GM21423 (cell line): Measurements from ENCODE around the gene GPD2.
"Not testable (repeated sequence)": the region's sequence is repeated elsewhere in the genome, so short reads cannot be mapped to it uniquely, and the experiment has no call there.

Experiments used
- ATAC-seq: cut with Tn5 transposase; IDR thresholded peaks from one replicate; pipeline ENCODE4 v1.9.1; 2021; ENCODE audit warnings: mild to moderate bottlenecking, moderate library complexity; ENCODE audit not compliant: unreplicated experiment

Gene GPD2

DNA sequence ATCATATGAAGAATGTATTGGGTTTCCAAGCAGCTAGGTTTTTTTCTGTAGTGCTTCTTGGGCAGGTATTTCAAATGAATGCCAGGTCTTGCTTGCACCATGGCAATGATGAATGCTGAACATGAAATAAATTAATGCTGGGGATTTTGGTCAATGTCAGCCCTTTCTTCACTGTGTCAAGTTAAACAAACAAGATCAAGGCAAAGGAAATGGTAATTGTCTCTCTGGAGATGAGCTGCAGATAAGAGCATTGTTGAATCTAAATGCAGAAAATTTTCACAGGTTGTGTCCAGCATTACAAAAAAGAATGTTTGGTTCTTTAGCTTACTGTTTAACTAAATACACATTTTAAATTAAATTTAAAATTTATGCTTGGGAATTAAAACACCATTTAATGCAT lies 144.3 kb downstream of the GPD2 start:
- no peak for ATAC-seq

DNA sequence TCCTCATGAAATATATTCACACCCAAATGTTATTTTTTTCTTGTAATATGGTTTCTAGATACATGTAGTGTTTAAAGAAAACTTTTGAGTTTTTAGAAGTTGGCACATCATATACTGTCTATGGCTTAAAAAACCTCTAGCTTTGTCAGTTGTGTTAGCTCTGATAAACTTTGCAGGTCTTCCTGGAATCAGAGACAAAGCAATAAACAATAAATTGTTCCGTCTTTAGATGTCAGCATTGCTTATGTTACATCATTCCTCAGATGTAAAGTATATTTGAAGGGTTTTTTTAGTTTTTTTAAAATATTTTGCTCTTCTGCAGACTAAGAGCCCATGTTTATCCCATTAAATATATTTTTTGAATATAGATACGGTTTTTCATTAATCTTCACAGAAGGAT lies 145.1 kb downstream of the GPD2 start:
- ATAC-seq: no peak

DNA sequence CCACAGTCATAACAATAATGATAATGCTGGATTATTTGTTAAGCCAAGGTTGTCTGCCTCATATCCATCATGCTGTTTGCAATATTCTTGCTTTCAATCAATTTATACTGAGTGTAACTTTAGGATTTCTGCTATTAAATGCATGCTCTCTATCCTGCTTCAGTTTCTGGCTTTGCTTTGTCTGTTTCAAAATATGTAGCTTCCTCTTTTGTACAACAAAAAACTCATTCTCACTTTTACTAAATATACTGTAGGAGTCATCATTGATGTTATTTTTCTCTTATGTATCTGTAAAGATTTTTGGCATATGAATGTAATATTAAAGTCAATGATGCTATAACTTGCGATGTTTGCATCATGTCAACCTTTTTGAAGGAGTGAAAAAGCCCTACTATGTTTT lies 149.3 kb downstream of the GPD2 start:
- no peak for ATAC-seq

DNA sequence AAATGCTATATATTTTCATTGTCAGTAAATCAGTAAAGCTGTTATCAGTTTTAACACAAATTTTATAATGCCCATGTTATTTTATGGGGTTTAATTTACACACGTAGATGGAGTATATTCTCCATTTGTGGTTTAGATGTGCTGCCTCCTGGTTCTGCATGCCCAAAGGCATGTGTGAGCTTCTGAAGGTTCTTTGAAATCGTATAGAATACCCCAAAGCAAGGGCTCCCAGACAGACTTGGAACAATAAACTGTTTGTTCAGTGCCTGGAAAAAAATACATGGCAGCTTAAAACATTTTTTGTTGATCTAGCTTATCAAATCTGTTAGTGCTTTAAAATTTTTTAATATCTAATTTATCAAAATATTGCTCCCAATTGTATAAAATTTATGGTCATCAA lies 150.4 kb downstream of the GPD2 start:
- no peak for ATAC-seq

DNA sequence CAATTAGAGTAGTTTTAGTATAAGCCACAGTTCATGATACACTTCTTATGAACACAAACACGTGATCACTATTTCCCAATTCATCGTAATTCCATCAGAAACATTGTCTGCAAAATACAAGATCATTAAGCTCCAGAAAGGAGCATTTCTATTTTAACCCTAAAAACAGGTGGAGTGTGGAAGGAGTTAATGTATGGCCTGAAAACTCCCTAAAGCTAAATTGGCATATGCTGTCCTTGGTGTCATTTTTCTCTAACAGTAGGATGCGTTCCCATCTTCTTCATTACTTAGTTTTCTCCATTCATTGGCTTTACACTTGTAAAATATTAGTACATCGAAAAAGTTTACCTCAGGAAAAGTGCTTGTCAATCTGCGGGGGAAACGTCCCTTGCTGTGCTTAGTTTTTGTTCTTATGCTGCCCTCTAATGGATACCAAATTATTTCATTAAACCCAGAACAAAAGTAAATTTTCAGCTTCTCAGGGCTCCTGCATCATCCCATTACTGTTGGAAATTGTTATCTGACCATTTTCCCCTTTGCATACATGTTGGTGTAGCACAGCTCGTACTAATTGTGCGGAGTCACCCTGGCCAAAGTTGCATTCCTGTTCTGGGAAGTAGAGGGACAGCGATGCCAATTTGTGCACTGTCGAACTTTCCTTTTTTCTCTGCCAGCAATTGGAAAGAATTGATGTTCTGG lies 153.4 kb downstream of the GPD2 start:
- ATAC-seq: peak; percentile 66

DNA sequence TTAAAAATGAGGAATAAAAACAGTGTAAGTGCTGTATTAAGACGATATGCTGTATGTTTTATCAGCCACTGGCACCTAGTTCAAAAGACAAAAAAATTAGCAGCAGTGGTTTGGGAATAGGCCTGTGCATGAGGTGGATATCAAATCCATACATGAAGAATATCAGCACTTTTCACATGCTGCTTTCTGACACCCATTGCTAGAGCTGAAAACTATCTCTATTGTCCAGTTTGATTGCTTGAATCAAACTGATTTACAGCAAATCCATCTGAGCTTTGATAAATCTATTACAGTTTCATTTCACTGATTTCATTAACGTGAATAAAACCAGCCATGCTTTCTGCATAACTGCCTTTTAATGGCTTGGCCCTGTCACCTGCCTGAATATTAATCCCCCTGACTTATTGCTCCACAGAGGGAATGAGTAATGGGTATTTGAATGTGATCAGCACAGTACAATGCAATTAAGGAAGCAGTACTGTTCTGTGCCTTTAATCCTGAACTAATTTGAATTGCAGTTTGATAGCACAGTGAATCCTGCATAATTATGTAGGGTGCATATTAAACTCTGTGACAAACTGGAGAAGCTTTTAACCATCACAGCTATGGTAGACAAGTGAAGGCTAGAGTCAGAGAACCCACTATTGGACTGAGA lies 154.0 kb downstream of the GPD2 start:
- no peak for ATAC-seq

DNA sequence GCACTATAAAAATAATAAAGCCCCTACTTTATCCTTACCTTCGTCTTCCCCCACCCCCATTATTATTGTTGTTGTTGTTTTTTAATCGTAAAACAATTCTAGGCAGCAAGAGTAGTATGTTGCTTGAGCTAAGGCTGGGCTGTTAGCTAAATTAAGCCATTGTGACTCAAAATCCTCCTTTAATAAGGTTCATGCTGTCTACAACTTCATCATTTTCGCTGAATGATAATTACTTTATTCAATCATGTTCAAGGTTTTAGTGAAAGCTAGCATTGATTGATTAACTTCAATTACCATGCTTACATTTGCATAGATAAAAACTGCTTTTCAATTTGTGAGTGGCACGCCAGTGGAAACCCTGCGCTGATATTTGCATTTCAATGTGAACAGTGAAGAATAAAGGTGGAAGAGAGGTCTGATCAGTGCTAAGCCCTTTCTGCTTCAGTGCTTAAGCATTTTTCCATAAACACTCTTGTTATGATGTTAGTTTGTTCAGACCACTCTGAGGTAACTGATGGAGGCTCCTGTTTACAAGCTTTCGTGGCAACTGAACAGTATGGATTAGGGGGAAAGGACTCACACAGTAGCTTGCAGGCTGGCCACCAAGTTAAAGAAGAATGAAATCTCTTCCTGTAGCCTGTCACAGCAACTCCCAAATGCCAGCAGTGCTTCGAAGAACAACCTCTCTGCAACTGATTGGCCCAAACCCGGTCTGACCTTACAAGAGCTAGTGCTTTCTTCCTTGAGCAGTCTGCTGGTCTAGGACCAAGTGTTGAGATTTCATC lies 156.8 kb downstream of the GPD2 start:
- ATAC-seq: no peak

DNA sequence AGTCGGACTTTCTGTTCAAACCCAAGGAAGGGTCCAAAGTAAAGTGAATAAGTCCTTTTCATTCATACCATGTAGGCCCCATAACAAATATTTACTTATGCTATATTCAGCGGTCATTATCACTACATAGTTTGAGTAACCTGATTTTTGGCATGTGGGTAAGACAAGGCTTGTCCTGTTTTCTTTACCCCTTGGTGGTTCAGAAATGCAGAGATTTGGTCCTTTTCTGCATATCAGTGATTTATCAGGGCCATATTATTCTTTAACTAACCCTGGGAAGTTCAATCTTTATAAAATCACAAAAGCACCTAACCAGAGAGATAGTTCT lies 157.4 kb downstream of the GPD2 start:
- ATAC-seq: no peak

DNA sequence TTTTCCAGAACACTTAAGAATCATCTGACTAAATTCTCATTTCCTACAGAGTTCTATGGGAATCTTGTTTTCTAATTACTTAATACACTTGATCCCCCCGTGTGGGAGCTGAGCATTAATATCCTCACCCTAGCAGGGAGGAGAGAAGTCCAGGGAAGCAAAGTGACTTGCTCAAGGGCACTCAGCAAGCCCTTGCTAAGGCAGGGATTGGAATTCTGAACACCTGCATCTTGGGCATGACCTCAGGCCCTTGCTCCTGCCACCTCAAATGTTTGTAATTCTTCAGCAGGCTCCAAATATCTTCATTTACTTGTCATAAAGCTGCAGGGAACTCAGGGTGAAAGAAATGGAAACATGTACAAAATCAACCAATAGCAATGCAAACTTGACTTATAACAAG lies 162.4 kb downstream of the GPD2 start:
- ATAC-seq: no peak

DNA sequence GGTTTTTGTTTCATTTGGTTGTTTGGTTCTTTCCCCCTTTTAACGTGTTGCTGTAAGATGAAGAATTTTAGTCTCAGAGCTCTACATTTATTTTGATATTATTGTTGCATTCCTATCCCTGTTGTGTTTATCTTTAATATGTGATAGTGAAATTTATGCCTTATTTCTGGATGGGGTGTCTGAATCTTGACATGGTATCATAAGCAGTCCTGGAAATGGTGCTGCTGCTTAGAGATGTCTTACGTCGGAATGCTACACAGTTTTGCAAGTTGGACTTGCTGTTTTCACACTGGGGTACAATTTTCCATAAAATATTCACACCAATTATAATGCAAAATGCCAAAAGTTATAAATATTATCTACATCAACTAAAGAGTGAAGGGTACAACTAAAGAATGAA lies 164.0 kb downstream of the GPD2 start:
- ATAC-seq: no peak

DNA sequence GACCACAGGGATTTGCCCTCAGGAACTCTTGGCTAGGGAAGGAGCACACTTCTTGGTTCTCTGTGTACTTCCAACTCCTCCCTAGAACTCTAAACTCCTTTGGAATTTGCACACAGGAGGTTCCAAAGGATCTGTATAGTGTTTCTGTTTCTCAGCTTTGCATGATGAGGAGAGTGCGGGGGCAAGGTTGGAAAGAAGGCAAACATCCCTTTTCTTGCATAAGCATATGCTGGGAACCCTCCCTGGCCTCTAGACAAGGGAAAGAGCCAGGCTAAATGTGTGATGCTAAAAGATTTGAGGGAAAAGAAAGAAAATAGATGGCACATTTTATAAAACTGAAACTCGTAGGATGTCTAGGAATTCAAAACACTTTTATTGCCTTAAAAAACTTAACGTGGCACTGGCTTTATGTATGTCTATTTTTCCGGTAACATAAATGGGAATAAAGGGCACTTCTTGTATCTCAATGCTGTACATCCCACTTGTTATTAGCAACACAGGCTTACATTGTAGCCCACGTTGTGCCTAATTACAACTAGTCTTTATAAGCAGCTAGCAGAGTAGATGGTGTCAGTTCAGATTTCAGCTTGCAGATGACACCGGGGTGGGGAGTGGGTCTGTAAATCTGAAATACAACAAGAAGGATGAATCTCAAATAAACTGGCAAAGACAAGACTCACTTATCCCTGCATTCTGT lies 165.8 kb downstream of the GPD2 start:
- ATAC-seq: no peak

DNA sequence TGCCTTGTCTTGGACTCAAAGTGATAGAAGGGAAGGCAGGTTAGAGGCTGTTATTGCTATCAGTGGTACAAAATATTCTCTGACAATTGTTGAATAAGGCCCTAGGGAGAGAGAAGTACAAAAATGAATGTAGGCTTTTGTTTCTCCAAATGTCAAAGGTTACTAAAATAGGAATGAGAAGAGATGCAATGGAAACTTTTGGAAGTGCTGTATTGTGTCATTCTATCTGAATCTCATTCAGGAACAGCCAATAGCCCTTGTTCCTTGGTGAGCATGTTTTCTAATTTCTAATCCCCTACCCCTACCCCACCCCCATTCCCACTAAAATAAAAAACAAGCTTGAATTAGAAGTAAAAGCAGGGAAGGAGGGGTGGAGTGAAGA lies 166.4 kb downstream of the GPD2 start:
- no peak for ATAC-seq

DNA sequence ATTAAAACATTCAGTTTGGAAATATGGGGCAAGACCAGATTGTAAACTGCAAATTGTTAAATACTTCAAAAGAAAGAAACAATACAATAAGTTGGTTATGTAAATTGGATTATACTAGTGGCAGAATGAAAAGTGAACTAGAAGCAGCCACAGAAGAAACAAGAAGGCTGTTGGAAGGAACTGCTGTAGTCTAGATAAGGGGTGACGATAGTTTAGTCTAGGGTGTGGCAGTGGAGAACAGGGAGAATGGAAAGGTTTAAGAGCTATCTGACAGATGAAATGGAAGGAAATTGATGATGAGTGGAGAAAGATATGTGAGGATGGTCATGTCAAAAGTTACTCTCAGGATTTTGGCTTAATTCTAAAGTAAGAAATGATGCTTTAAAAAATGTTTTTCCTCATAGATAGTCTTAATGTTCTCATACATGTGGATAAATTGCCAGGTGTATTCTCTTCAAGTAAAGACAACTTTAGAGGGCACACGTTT lies 179.7 kb downstream of the GPD2 start:
- no peak for ATAC-seq

DNA sequence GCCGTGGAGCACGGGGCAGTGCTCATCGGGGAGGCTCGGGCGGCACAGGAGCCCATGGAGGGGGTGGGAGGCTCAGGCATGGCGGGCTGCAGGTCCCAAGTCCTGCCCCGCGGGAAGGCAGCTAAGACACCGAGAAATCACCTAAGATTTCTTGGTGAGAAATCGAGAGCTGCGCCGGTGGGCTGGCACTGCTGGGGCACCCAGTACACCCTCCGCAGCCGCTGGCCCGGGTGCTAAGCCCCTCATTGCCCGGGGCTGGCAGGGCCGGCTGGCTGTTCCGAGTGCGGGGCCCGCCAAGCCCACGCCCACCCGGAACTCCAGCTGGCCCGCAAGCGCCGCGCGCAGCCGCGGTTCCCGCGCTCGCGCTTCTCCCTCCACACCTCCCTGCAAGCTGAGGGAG lies 181.9 kb downstream of the GPD2 start:
- ATAC-seq: not testable (repeated sequence)

DNA sequence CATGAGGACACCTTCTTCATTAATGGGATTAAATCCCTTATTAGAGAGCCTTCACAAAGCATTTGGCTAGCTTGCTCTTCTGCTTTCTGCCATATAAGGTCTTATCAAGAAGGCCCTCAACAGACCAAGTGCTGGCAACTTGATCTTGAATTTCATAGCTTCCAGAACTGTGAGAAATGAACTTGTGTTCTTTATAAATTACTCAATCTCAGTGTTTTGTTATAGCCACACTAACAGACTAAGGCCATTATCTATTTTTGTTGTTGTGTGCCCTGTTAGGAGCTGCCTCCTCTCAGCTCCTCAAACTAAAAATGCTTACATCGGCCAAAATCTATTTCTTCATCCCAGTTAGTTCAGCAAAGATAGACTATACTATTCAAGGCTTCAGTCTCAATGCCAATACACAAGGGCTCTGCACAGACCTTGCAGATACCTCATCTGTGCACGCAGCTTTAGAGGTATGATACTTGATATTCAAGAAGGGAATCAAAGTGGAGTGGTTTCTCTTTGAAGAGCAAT lies 182.9 kb downstream of the GPD2 start:
- ATAC-seq: no peak

DNA sequence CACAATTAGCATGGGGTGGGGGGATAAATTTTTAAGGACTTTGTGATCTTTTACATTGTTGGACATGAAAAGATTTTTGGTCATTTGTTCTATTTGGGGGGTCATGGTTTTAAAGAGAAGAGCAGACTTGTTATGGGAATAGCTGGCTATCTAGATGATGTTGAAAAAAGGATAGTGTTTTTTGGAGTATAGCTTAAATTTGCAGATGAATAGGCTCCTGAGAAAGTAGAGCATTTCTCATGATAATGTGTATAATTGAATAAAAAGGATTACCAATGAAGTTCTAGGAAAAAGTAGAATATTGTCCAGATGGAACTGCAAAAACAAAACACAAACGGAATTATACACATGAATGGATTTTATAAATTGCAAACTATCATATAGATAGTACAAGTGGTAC lies 186.3 kb downstream of the GPD2 start:
- ATAC-seq: no peak

DNA sequence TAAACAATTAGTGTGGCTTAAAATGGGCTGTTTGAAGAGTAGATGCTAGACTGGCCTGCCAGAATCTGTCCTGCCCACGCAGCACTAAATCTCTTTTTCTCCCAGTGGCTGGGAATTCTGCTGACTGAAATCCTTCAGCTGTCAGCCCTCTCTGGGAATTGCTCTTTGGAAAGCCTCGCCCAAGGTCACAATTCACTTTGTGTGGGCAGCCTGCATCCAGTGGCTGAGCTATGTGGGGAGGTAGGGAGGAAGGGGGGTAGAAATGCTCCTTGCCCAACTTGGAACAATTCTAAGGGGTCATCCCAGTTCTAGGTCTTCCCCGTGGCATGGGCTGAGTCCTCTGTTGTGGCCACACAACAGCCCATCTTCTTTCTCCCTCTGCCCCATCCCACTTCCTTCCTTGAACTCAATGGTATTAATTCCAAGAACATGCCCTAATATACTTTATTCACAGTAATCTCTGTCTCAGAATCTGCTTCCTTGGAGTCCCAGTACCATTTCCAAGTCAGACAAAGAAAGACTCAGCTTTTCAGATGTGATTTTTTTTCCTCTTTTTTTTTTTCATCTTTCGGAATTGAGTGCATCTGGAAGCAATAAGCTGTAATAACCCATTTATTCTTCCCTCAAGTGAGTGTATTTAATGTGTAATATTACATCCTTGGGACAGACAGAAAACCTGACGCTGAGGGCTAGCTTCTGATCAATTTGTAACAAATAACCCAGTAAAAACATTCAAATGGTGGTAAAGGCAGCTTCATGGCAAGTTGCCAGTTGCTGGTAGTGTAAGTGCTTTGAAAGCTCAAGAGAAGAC lies 189.4 kb downstream of the GPD2 start:
- ATAC-seq: no peak

DNA sequence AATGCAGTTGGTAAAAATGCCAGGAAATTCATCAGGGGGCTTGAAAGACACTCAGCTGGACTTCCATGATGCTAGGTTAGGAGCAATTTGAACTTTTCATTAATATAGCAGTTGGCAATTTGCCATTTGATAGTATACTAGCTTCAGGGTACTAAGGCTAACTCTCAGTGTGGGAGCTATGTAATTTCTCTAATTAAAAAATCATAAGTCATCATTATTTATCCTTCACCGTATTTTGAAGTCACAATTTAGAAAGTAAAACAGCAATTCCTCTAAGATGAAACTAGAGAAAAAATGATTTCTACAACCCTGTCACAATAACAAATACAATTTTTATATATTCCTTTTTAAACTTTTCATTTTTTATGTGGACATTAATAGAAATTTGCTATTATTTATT lies 190.8 kb downstream of the GPD2 start:
- ATAC-seq: no peak

DNA sequence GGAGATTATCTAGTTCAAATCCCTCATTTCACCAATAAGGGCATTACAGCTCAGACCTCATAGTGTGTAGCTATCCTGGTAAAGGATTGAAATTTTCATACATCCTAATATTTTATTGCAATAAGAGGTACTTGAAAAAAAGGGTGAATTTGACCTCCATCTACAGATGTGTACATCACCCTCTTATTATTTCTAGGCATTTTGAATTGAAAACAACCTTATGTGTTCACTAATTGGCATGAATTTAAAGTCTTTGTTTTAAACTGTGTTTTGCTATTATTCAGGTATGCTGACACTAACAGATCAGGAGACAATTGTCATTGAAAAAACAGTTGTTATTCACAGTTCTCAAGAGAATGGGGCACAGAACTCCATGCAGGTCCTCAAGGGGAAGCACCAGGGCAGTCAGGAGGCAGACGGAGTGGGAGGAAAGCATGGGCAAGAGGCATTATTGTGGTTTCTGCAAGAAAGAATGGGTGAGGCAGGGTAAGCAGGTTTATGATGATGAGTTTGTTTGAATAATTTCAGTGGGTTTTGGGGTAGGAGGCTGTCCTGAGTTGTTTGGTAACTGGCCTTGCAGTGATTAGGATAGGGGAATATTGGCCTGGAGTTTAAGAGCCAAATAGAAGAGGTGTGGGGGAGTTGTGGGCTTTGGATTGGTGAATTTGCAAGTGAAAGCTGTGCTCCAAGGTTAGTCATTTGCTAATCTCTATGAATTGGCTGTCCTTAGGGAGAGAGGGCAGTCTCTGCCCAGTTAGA lies 194.6 kb downstream of the GPD2 start:
- ATAC-seq: no peak

DNA sequence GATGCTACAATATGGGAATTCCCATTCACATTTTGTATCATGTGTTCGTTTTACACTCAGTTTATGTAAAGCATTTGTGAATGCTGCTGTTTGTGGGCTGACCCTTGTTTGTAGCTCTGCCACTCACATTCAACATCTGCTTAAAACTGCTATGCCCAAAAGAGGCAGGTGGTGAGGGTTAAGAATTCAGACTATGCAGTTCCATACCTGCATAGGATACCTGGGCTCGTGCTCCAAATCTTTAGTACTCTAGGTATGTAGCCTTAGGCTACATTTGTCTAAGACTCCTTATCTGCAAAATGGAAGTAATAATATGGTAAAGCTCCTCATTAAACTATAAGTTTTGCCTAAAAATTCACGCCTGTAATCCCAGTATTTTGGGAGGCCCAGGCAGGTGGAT lies 199.5 kb downstream of the GPD2 start:
- no peak for ATAC-seq
